H1 (cell line): ENCODE measurements around the gene NR1I3. TPM values are rescaled to one million over a fixed set of nuclear protein-coding genes. Genes with fewer than 3 reads are reported as not detected.
A peak's percentile ranks its signal among the peaks of the same experiment; 100 is the strongest.

Experiments
- CTCF ChIA-PET: fragments of 300-600 bp; sonication (Branson Sonifier 250); formaldehyde crosslinking; loops from one replicate; lab custom pipeline; 2021; ENCODE audit not compliant: partially characterized antibody; lab: Charles Lee
- POLR2A ChIA-PET: fragments of 300-600 bp; sonication (Branson Sonifier 250); formaldehyde crosslinking; loops from one replicate; lab custom pipeline; 2021; ENCODE audit warnings: inconsistent platforms; ENCODE audit not compliant: partially characterized antibody; lab: Charles Lee
- DNase-seq, 2 experiments: peaks; one replicate each; pipeline versions ENCODE4 v3.0.0 to v3.0.0-alpha.2; 2010 to 2022; ENCODE audit warnings: low spot score in 2 of 2, low read depth in 1 of 2, mixed read lengths in 1 of 2
- FAIRE-seq: peaks from 2 replicates; lab custom pipeline; 2011; peaks lifted over from hg19 to GRCh38; lab: Jason Lieb, UNC
- H2AFZ ChIP-seq: 2 replicates; pipeline ENCODE4 v1.8.1; 2012; ENCODE audit warnings: low read length, inconsistent platforms
- H2AK5ac ChIP-seq: 2 replicates; pipeline ENCODE4 v1.6.1; 2013; ENCODE audit warnings: low read depth, low read length
- H2BK120ac ChIP-seq: replicated peaks from 2 replicates; pipeline ENCODE3; 2013; ENCODE audit warnings: low read depth, low read length, inconsistent platforms
- H2BK12ac ChIP-seq: 2 replicates; pipeline ENCODE4 v1.6.1; 2013; ENCODE audit warnings: low read depth, low read length
- H2BK15ac ChIP-seq: 2 replicates; pipeline ENCODE4 v1.6.1; 2013; ENCODE audit warnings: low read length
- H2BK20ac ChIP-seq: 2 replicates; pipeline ENCODE4 v1.6.1; 2013; ENCODE audit warnings: low read length
- H2BK5ac ChIP-seq: 2 replicates; pipeline ENCODE4 v1.6.1; 2013; ENCODE audit warnings: low read depth, low read length
- H3K14ac ChIP-seq: 2 replicates; pipeline ENCODE4 v1.6.1; 2013; ENCODE audit warnings: inconsistent platforms; ENCODE audit not compliant: insufficient read length
- H3K18ac ChIP-seq: 2 replicates; pipeline ENCODE4 v1.6.1; 2013; ENCODE audit warnings: low read length; ENCODE audit errors: extremely low read depth
- H3K23ac ChIP-seq: 2 replicates; pipeline ENCODE4 v1.6.1; 2013; ENCODE audit warnings: inconsistent platforms; ENCODE audit not compliant: insufficient read length
- H3K23me2 ChIP-seq: 2 replicates; pipeline ENCODE4 v1.6.1; 2013; ENCODE audit warnings: low read depth, low read length
- H3K27ac ChIP-seq: 2 replicates; pipeline ENCODE4 v1.6.1; 2011; ENCODE audit warnings: low read depth, low read length, inconsistent platforms
- H3K27me3 ChIP-seq, 4 experiments: replicated peaks in 1 of 4; 1 replicate in 1 of 4; 2 replicates in 3 of 4; pipeline versions ENCODE4 v1.6.1 to v1.8.1; 2011 to 2013; ENCODE audit warnings: low read length in 3 of 4, mild to moderate bottlenecking in 3 of 4, inconsistent platforms in 2 of 4, mixed read lengths in 2 of 4, moderate library complexity in 1 of 4; ENCODE audit not compliant: control insufficient read depth in 3 of 4, insufficient read depth in 3 of 4; ENCODE audit errors: extremely low read depth in 1 of 4
- H3K36me3 ChIP-seq, 4 experiments: 2 replicates each; pipeline versions ENCODE4 v1.6.1 to v1.8.1; 2011 to 2013; ENCODE audit warnings: mild to moderate bottlenecking in 4 of 4, low read length in 3 of 4, moderate library complexity in 2 of 4, control low read depth in 1 of 4, inconsistent platforms in 1 of 4; ENCODE audit not compliant: insufficient read depth in 4 of 4, control insufficient read depth in 2 of 4
- H3K4ac ChIP-seq: replicated peaks from 2 replicates; pipeline ENCODE3; 2013; ENCODE audit warnings: low read length, low read depth, mixed read lengths, inconsistent platforms; ENCODE audit not compliant: insufficient read length
- H3K4me1 ChIP-seq, 4 experiments: replicated peaks in 1 of 4; 1 replicate in 1 of 4; 2 replicates in 3 of 4; pipeline versions ENCODE4 v1.6.1 to v1.8.1; 2011 to 2013; ENCODE audit warnings: low read length in 3 of 4, inconsistent platforms in 2 of 4, mixed read lengths in 1 of 4; ENCODE audit not compliant: insufficient read depth in 4 of 4, control insufficient read depth in 3 of 4
- H3K4me2 ChIP-seq, 2 experiments: 2 replicates each; pipeline versions ENCODE4 v1.6.1 to v1.8.1; 2011 to 2013; ENCODE audit warnings: low read depth in 2 of 2, low read length in 2 of 2, control low read depth in 1 of 2, inconsistent platforms in 1 of 2, mild to moderate bottlenecking in 1 of 2; ENCODE audit not compliant: insufficient read depth in 1 of 2
- H3K4me3 ChIP-seq, 4 experiments: fragments of 200-600, 300-600 bp in 1 of 4; sonication (generic), shearing (Covaris generic), sonication (Bioruptor Twin) in 1 of 4; 2 replicates each; pipeline versions ENCODE4 v1.5.1 to v1.8.1; 2011 to 2016; ENCODE audit warnings: low read length in 4 of 4, low read depth in 3 of 4, control low read depth in 2 of 4, inconsistent platforms in 2 of 4, mild to moderate bottlenecking in 2 of 4, mixed read lengths in 1 of 4, moderate library complexity in 1 of 4; ENCODE audit not compliant: insufficient read depth in 2 of 4; ENCODE audit errors: extremely low read depth in 1 of 4
- H3K56ac ChIP-seq: replicated peaks from 2 replicates; pipeline ENCODE3; 2013; ENCODE audit warnings: low read depth, mild to moderate bottlenecking, mixed read lengths, low read length, inconsistent platforms; ENCODE audit not compliant: insufficient read length
- H3K79me1 ChIP-seq: 2 replicates; pipeline ENCODE4 v1.6.1; 2013; ENCODE audit warnings: low read depth, low read length, control low read depth
- H3K79me2 ChIP-seq, 2 experiments: 2 replicates each; pipeline versions ENCODE4 v1.6.1 to v1.8.1; 2012 to 2013; ENCODE audit warnings: low read length in 2 of 2, mild to moderate bottlenecking in 2 of 2, inconsistent platforms in 1 of 2; ENCODE audit not compliant: insufficient read depth in 2 of 2, control insufficient read depth in 1 of 2
- H3K9ac ChIP-seq, 4 experiments: replicated peaks in 1 of 4; 1 replicate in 1 of 4; 2 replicates in 3 of 4; pipeline versions ENCODE4 v1.6.1 to v1.8.1; 2011 to 2013; ENCODE audit warnings: low read depth in 3 of 4, low read length in 3 of 4, control low read depth in 2 of 4, mild to moderate bottlenecking in 2 of 4, moderate library complexity in 2 of 4, inconsistent platforms in 1 of 4; ENCODE audit errors: extremely low read depth in 1 of 4
- H3K9me3 ChIP-seq, 2 experiments: 2 replicates each; pipeline versions ENCODE4 v1.6.1 to v1.8.1; 2012 to 2013; ENCODE audit warnings: mild to moderate bottlenecking in 2 of 2, moderate library complexity in 2 of 2, control low read depth in 1 of 2, inconsistent platforms in 1 of 2, low read depth in 1 of 2, low read length in 1 of 2, mixed read lengths in 1 of 2; ENCODE audit not compliant: insufficient read depth in 2 of 2
- H4K20me1 ChIP-seq, 2 experiments: replicated peaks in 1 of 2; 2 replicates each; pipeline versions ENCODE3 to v1.8.1; 2011 to 2013; ENCODE audit warnings: inconsistent platforms in 2 of 2, low read length in 2 of 2, mild to moderate bottlenecking in 1 of 2; ENCODE audit not compliant: insufficient read depth in 2 of 2, control insufficient read depth in 1 of 2
- H4K5ac ChIP-seq: 2 replicates; pipeline ENCODE4 v1.6.1; 2013; ENCODE audit warnings: low read length, low read depth, mixed read lengths, inconsistent platforms; ENCODE audit not compliant: insufficient read length
- H4K8ac ChIP-seq: 2 replicates; pipeline ENCODE4 v1.8.0; 2013; ENCODE audit warnings: mild to moderate bottlenecking, moderate library complexity, low read length, inconsistent platforms; ENCODE audit not compliant: insufficient read depth; ENCODE audit errors: extremely low read depth
- H4K91ac ChIP-seq: replicated peaks from 2 replicates; pipeline ENCODE3; 2013; ENCODE audit warnings: low read length, mixed read lengths, inconsistent platforms; ENCODE audit not compliant: insufficient read length
- BACH1 ChIP-seq: IDR thresholded peaks from 2 replicates; pipeline ENCODE4 v1.6.1; 2012; ENCODE audit warnings: low read length, improper control_type of control experiment
- POLR2A ChIP-seq, 2 experiments: IDR thresholded peaks; 1 replicate in 1 of 2; 2 replicates in 1 of 2; pipeline ENCODE4 v1.6.1; 2011; ENCODE audit warnings: low read depth in 2 of 2, low read length in 2 of 2, mild to moderate bottlenecking in 2 of 2; ENCODE audit errors: control extremely low read depth in 1 of 2
- TAF7 ChIP-seq: optimal IDR thresholded peaks from 2 replicates; pipeline ENCODE3; 2011; ENCODE audit warnings: low read depth, mild to moderate bottlenecking, inconsistent platforms, low read length, moderate library complexity, borderline replicate concordance
- TBP ChIP-seq: IDR thresholded peaks from 2 replicates; pipeline ENCODE4 v1.6.1; 2011; ENCODE audit warnings: low read depth, low read length, improper control_type of control experiment
- WGBS, 2 experiments: shearing (Covaris generic) in 1 of 2; methylation state at CpG; one replicate each; pipeline versions ENCODE4 v1.1.6 to v1.1.7; 2013 to 2015; ENCODE audit warnings: low lambda C conversion rate in 2 of 2, mixed read lengths in 2 of 2, inconsistent platforms in 1 of 2, low coverage in 1 of 2, missing lambda C conversion rate in 1 of 2; ENCODE audit not compliant: insufficient replicate concordance in 2 of 2, insufficient coverage in 1 of 2, insufficient read length in 1 of 2; ENCODE audit errors: extremely low coverage in 1 of 2, missing lambda C conversion rate in 1 of 2; 5-methylcytosine and 5-hydroxymethylcytosine counted together
- polyA plus RNA-seq, 7 experiments: library from polyadenylated mRNA; depleted of rRNA in 3 of 7; stranded (reverse) in 5 of 7; unstranded in 2 of 7; fragments of >200 nt in 5 of 7; fragments of 200-250 nt in 2 of 7; gene quantifications; 1 replicate in 5 of 7; 2 replicates in 1 of 7; 4 replicates in 1 of 7; pipeline versions ENCODE4 v1.2.1 to v1.2.3, GENCODE V29; 2011 to 2013; ENCODE audit warnings: missing spikeins in 2 of 7, mixed read lengths in 2 of 7
- total RNA-seq: library from RNA; stranded (reverse); fragmentation: NEBNext Ultra II Directional; extraction: Animal tissue kit (Norgen Biotek cat#: 25700); gene quantifications from 2 replicates; pipeline ENCODE4 v1.2.1, GENCODE V29; 2021

The NR1I3 gene
- total and polyA plus RNA-seq, 2 of the 8 experiments (the other 6 are each of a cell fraction or from before 2014, with no cell fraction given), result not detected

DNA sequence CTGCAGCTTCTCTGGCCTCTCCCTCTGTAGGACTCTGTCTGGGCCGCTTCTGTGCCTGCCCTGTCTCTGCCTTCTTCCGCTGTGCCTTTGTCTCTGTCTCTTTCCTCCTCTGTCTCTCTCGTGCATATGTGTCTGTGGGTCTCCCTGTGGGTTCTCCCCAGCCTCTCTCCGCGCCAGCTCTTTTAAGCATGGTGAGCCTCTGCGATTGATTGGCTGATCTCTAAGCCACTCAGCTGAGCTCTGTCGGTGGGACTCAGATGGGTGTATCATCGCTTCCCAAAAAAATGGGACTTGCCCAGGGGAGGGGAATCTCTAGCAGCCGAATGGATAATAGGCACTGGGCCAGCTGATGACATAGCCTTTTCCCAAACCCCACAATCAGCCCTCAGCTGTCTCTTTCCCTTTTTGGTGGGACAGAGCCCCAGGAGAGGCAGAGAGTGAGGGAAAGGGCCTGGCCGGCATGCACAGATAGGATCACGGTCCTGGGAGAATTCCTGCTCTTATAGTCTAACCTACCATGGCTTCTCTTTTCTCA lies 39.0 kb downstream of the NR1I3 start, which contains the start of gene ADAMTS4:
Gene ADAMTS4, minus strand, starts transcription at position 158 of the 535 bp plus-strand sequence. CDS start 427 bp downstream, outside the sequence.
- FAIRE-seq (no peak), DNase-seq (peak in 1 of 2 experiments; percentile 70)
- Histone ChIP-seq H2BK20ac (peak within 1 kb of the TSS; percentile 82; the same call in 1 of the 2 replicates), H3K4me2 (peak within 1 kb of the TSS; percentile 67 to 80), H3K4ac (peak within 1 kb of the TSS; percentile 55), H2AK5ac (peak within 1 kb of the TSS; percentile 89), H3K9me3 (no peaks in the 10 kb centered on the region), H3K79me1 (peaks cover 9% of the 10 kb centered on the region; the same call in 1 of the 2 replicates), H3K4me3 (peak within 1 kb of the TSS; percentile 13 to 51 (median 44); a peak in 7 of 8 replicates), H2BK15ac (peak within 1 kb of the TSS; percentile 97), H3K27me3 (no peaks in the 10 kb centered on the region), H3K9ac (peak within 1 kb of the TSS in 2 of 4 experiments; percentile 31 to 47; a peak in 5 of 7 replicates), H4K20me1 (no peaks in the 10 kb centered on the region), H2AFZ (no peak within 1 kb of the TSS), H3K23me2 (peaks cover 13% of the 10 kb centered on the region), H3K4me1 (peaks cover 23 to 54% (median 48%) of the 10 kb centered on the region in 4 experiments), H4K91ac (peak within 1 kb of the TSS; percentile 91), H3K23ac (no peak within 1 kb of the TSS), H3K79me2 (peaks cover 0 to 14% of the 10 kb centered on the region in 2 experiments; a peak in 2 of 4 replicates), H2BK12ac (peak within 1 kb of the TSS; percentile 86), H3K14ac (no peak within 1 kb of the TSS), H4K8ac (peak within 1 kb of the TSS; percentile 22; the same call in 1 of the 2 replicates), H3K36me3 (peaks cover 2 to 9% (median 3%) of the 10 kb centered on the region in 4 experiments; a peak in 5 of 8 replicates), H3K56ac (peak within 1 kb of the TSS; percentile 43), H3K18ac (peak within 1 kb of the TSS; percentile 95), H3K27ac (peak within 1 kb of the TSS; percentile 94; the same call in 1 of the 2 replicates), H4K5ac (peak within 1 kb of the TSS; percentile 49), H2BK5ac (peak within 1 kb of the TSS; percentile 75), H2BK120ac (peak within 1 kb of the TSS; percentile 71)
- ChIA-PET POLR2A (interaction anchor here (1.0 to 3.0 kb wide), 16 partner anchors 10 to 212 kb away, joined by 3 to 13 read pairs (median 4); partner anchors contain the start of genes APOA2, B4GALT3, DEDD and PPOX), CTCF (interaction anchor here (0.7 to 17.6 kb wide), 15 partner anchors 12 to 183 kb away, joined by 3 to 427 read pairs (median 4); partner anchors contain the start of genes APOA2, B4GALT3, FCER1G and PCP4L1)
- peak; percentile 52 for TF ChIP-seq TAF7
- TF ChIP-seq BACH1, result no peak
- peak in 1 of 2 experiments; percentile 81; a peak in 2 of 3 replicates for TF ChIP-seq POLR2A (IDR thresholded peaks at IDR 0.05; ENCODE audit: control extremely low read depth in 1 of 2, low read depth in 2 of 2, low read length in 2 of 2)
- TF ChIP-seq TBP, result peak; percentile 81
- 53% methylated on average over 11 of the region's 11 CpGs; no CpG with 5 or more reads in 1 of the 2 experiments for WGBS, 2 experiments
